CD4-positive, alpha-beta T cell treated with Interleukin-15 for 4 hours (primary cell): ENCODE measurements around the gene PACRG.

Experiments
- DNase-seq: peaks from one replicate; pipeline ENCODE4 v3.0.0-alpha.2; 2020; ENCODE audit warnings: low spot score

Gene PACRG

DNA sequence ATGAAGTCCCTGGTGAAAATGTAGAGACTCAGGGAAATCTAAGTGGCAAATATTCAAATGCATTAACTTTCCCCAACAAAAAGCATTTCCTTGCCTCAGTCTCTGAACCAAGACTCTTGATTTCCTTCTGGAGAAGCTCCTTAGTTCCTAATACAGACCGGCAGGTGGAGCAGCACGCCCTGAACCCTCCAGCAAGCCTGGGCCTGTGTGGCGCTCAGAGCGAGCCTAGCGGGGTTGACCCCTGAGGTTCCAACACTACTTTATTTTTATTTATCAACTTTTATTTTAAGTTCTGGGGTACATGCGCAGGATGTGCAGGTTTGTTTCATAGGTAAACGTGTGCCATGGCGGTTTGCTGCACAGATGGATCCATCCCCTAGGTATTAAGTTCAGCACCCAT, 50.8 kb downstream of the PACRG start:
- no peak for DNase-seq

- no peak for DNase-seq
Observed at GRCh38 chr6:162785632-162786242, 58.0 kb downstream of the PACRG start.

DNA sequence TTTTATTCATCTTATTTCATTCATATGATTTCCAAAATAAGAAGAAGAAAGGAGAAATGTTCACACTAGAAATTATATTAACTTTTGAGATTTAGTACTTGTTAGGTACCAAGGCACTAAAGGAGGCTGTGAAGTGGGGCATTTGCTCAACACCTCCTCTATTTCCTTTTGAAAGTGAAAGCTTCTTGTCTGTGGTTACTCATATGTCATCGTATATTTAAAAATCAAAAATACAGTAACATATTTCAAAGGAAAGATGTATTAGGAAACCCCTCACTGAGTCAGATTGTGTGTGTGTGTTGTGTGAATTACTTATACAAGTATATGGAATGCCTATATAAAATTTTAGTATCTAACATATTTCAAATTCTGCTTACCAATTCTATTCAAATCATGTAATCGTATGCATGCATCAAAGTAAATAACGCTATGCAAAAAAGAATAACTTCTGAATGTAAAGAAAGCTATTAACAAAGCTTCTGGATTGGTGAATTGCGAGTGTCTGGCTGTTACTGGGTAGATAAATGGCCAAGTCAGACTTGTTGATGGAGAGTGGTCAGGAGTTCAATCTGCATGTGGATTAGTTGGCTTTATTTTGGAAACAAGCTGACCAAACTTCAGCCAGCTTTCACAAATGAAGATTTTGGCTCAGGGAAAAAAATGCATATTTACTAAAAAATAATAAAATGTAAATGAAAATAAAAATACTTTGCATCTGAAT, 70.9 kb downstream of the PACRG start:
- peak; percentile 10 for DNase-seq

- no peak for DNase-seq
Observed at GRCh38 chr6:162814426-162814973, 86.7 kb downstream of the PACRG start.

DNA sequence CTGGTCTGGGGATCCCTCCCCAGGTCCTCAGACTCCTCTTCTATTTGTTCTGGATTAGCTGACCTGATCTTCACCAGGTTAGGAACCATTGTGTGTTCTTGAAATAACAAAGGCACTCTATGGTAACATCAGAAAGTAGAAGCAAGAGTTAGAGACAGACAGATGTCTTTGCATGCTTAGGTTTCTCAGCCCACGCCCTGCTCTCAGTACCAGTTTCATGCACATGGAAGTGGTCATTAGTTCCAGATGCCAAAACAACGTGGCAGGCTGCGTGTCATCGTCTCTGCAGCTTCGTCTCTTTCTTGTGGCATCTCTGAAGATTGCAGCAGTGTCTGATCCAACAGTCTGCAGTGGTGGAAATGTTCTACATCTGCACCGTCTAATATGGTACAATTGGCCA, 89.4 kb downstream of the PACRG start:
- DNase-seq: no peak

GRCh38 chr6:162819284-162819683, 91.5 kb downstream of the PACRG start:
- no peak for DNase-seq

- no peak for DNase-seq
Observed at GRCh38 chr6:162821102-162821501, 93.3 kb downstream of the PACRG start.

- no peak for DNase-seq
Observed at GRCh38 chr6:162825597-162825996, 97.8 kb downstream of the PACRG start.

GRCh38 chr6:162829013-162829742, 101.4 kb downstream of the PACRG start:
- DNase-seq: no peak

GRCh38 chr6:162833776-162834175, 106.0 kb downstream of the PACRG start:
- DNase-seq: no peak

DNA sequence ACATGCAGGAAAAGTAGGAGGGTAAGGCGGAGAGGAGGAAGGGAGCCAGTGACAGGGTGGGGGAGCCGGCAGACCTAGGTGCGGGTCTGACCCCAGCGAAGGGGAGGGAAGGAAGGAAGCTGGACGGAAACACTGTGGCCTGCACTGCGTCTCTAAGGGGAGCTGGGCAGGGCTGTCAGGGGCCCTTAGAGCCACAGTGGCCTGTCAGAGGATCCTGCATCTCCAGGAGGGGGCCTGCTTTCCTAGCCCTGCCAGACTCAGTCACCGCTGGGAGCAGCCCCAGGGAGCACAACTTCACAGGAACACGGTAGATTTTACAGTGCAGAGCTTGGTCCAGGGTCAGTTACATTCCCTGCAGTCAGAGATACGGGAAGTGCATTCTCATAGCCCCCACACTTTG, 118.2 kb downstream of the PACRG start:
- DNase-seq: no peak

GRCh38 chr6:162846723-162847122, 118.9 kb downstream of the PACRG start:
- no peak for DNase-seq

DNA sequence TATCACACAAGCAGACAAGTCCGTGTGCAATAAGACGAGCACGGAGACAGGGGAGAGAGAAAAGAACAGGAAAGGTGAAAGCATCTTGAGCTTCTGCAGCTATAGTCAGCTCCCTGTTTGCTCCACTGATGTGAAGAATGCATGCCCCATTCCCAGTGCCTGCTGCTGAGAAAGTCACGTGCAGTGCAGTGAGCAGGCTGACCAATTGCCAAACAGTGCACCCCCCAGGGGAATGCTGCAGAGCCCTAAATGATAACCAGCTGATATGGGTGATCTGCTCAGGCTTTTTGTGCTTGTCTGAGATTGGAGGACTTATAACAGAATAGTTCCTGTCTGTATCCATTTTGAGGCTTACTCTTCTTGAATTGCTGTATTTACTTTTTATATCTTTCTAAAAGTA, 121.5 kb downstream of the PACRG start:
- no peak for DNase-seq

GRCh38 chr6:162852192-162852591, 124.4 kb downstream of the PACRG start:
- no peak for DNase-seq

DNA sequence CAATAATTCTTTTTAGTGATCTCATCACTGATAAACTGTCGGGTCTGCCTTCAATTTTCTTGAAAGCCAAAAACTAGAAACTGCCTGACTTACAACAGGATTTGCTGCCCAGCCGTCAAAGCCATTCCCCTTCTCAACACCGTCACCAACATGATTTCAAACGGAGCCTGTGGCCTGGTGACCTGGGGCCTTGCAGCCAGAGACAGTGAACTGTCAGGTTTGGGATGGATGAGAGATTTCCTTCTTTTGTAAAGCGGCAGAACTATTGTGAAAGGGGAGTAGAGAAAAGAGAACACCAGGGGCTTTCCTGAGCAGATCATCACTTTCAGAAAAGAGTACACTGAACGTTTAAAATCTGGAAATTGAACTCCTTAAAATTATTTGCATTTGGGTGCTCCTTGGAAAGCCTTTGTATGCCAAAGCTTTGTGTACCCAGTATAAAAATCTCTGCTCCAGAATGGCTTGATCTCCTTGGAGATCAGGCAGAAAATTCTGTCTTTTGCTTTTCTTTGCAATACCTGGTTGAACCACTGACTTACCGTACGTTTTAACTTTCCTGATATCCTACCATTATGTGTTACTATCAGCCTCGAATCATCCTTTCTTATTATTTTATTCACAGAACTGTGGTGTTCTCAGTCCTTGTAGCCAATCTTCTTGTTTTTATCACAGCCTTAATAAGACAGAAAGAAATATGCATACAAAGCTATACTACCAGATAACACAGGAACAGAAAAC, 125.2 kb downstream of the PACRG start:
- no peak for DNase-seq

DNA sequence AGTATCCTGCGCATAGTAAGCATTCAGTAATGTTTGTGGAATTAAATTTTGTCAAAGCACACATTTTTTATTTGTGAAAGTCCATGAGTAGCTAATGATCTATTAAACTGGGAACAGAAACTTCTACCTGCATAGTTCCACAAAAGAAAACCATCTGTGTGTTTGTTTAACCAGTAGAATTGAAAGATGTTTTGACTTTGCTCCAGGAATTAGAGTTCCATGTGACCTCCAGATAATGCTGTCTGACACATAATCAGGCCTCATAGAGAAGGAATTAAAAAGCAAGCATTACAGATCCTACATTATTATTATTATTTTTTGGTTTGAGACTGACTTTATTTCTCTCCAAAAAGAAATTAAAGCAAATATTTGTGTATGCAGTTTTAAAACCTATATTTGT, 126.5 kb downstream of the PACRG start:
- no peak for DNase-seq

GRCh38 chr6:162854734-162855191, 127.0 kb downstream of the PACRG start:
- no peak for DNase-seq

- no peak for DNase-seq
Observed at GRCh38 chr6:162856885-162857284, 129.1 kb downstream of the PACRG start.

DNA sequence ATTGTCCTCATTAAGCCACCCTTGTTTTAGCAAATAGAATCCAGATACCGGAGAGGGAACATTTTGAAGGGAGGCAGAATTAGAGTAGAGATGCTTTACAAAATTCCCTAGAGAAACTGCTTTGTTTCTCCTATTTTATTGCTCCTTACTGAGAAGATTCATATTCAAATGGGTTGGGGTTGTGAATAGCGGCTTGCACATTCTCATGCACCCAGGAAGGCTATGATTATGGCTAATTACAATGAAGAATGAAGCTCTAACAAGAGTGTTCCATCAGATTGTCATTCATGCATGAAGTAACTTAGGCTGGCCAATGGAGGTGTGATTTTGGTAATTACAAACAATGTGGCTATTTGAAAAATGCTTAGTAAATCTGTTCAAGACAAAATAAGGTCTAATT, 129.6 kb downstream of the PACRG start:
- no peak for DNase-seq

- no peak for DNase-seq
Observed at GRCh38 chr6:162862462-162862861, 134.7 kb downstream of the PACRG start.

- DNase-seq: no peak
Observed at GRCh38 chr6:162862941-162863340, 135.2 kb downstream of the PACRG start.

- DNase-seq: no peak
Observed at GRCh38 chr6:162863821-162864220, 136.0 kb downstream of the PACRG start.
